PC-9 (cell line): Measurements from ENCODE around the gene KIF5B. TPM values are rescaled to one million over a fixed set of nuclear protein-coding genes. Genes with fewer than 3 reads are reported as not detected.

Experiments
- BruUV-seq: library from RNA; stranded (reverse); fragments of 400-500 nt; replicated peaks from 2 replicates; lab custom pipeline; 2021; lab: Mats Ljungman, UMichigan
- CTCF ChIA-PET: fragments of 300-600 bp; sonication (Branson Sonifier 250); formaldehyde crosslinking; loops from one replicate; lab custom pipeline; 2022; ENCODE audit warnings: antibody characterized with exemption; lab: Charles Lee
- POLR2A ChIA-PET: fragments of 300-600 bp; sonication (Branson Sonifier 250); formaldehyde crosslinking; loops from one replicate; lab custom pipeline; 2022; ENCODE audit warnings: antibody characterized with exemption; ENCODE audit not compliant: unreplicated experiment; lab: Charles Lee
- DNase-seq, 2 experiments: peaks; one replicate each; pipeline versions ENCODE4 v3.0.0 to v3.0.0-alpha.2; 2015 to 2022; ENCODE audit warnings: mixed read lengths in 1 of 2
- H2AFZ ChIP-seq: fragments of 200-600 bp; sonication (generic); 2 replicates; pipeline ENCODE4 v1.8.1; 2017; ENCODE audit warnings: antibody characterized with exemption
- H3F3A ChIP-seq: fragments of 200-600 bp; sonication (generic); 2 replicates; pipeline ENCODE4 v1.8.1; 2017; ENCODE audit warnings: antibody characterized with exemption, mild to moderate bottlenecking, low read depth; ENCODE audit not compliant: insufficient read depth
- H3K27ac ChIP-seq: fragments of 200-600 bp; sonication (generic); 2 replicates; pipeline ENCODE4 v1.6.1; 2016; ENCODE audit warnings: mixed run types
- H3K27me3 ChIP-seq: fragments of 200-600 bp; sonication (generic); 2 replicates; pipeline ENCODE4 v1.6.1; 2016; ENCODE audit warnings: low read depth, mixed run types; ENCODE audit not compliant: insufficient read depth
- H3K36me3 ChIP-seq: fragments of 200-600 bp; sonication (generic); 2 replicates; pipeline ENCODE4 v1.6.1; 2016; ENCODE audit warnings: low read depth, mixed run types
- H3K4me1 ChIP-seq: fragments of 200-600 bp; sonication (generic); replicated peaks from 2 replicates; pipeline ENCODE4 v1.6.1; 2016; ENCODE audit warnings: mixed run types; ENCODE audit not compliant: insufficient read depth
- H3K4me2 ChIP-seq: fragments of 200-600 bp; sonication (generic); 2 replicates; pipeline ENCODE4 v1.6.1; 2017; ENCODE audit warnings: mixed run types
- H3K4me3 ChIP-seq: fragments of 200-600 bp; sonication (generic); 2 replicates; pipeline ENCODE4 v1.6.1; 2016; ENCODE audit warnings: mixed run types
- H3K79me2 ChIP-seq: fragments of 200-600 bp; sonication (generic); 2 replicates; pipeline ENCODE4 v1.6.1; 2017; ENCODE audit warnings: low read depth, mixed run types
- H3K9me2 ChIP-seq: fragments of 200-600 bp; sonication (generic); 2 replicates; pipeline ENCODE4 v1.8.1; 2017; ENCODE audit warnings: mild to moderate bottlenecking; ENCODE audit not compliant: insufficient read depth
- H3K9me3 ChIP-seq: fragments of 200-600 bp; sonication (generic); 2 replicates; pipeline ENCODE4 v1.8.1; 2016; ENCODE audit warnings: low read depth; ENCODE audit not compliant: insufficient read depth
- H4K20me1 ChIP-seq: fragments of 200-600 bp; sonication (generic); 2 replicates; pipeline ENCODE4 v1.8.1; 2017; ENCODE audit not compliant: insufficient read depth
- CTCF ChIP-seq: fragments of 200-600 bp; sonication (generic); conservative IDR thresholded peaks from 2 replicates; pipeline ENCODE4 v1.6.1; 2017; ENCODE audit warnings: mixed run types, antibody characterized with exemption, mild to moderate bottlenecking, moderate library complexity
- EZH2 ChIP-seq: fragments of 200-600 bp; sonication (generic); IDR thresholded peaks from 2 replicates; pipeline ENCODE4 v1.8.0; 2017; ENCODE audit warnings: antibody characterized with exemption, low read depth
- intact Hi-C: fragments of 100-400 bp; cut with micrococcal nuclease; formaldehyde crosslinking; loops from one replicate; pipeline ENCODE4 v1.10.0; 2022; ENCODE audit not compliant: unreplicated experiment
- total RNA-seq: library from RNA; stranded (reverse); gene quantifications from 2 replicates; pipeline ENCODE4 v1.2.3, GENCODE V29; 2021

KIF5B gene
- total RNA-seq, 1 experiment from 2014 or later = 76.9 TPM

GRCh38 chr10:32095116-32095733, 39.0 kb upstream of the KIF5B start:
- H3F3A ChIP-seq = peaks cover 4% of the 10 kb centered on the region; the same call in 1 of the 2 replicates
- H3K4me2 ChIP-seq = no peak overlapping the region
- H3K27ac ChIP-seq = no peak overlapping the region
- H3K27me3 ChIP-seq = no peaks in the 10 kb centered on the region
- H4K20me1 ChIP-seq = no peaks in the 10 kb centered on the region
- ChIA-PET POLR2A (no interaction called here), CTCF (no interaction called here)
- H3K36me3 ChIP-seq = no peaks in the 10 kb centered on the region
- no peak overlapping the region for H2AFZ ChIP-seq
- no peaks in the 10 kb centered on the region for H3K9me2 ChIP-seq
- intact Hi-C loops = no loop called here
- H3K79me2 ChIP-seq = no peaks in the 10 kb centered on the region
- TF ChIP-seq EZH2 (no peak), CTCF (no peak)
- BruUV-seq = no TSS peak
- DNase-seq = peak; percentile 25 to 60
- H3K9me3 ChIP-seq = no peaks in the 10 kb centered on the region
- no peak overlapping the region for H3K4me3 ChIP-seq
- H3K4me1 ChIP-seq = peaks cover 7% of the 10 kb centered on the region

GRCh38 chr10:32093650-32094049, 37.4 kb upstream of the KIF5B start:
- H3K4me3 ChIP-seq = no peak overlapping the region
- H3K4me1 ChIP-seq = peaks cover 7% of the 10 kb centered on the region
- BruUV-seq = no TSS peak
- DNase-seq = no peak
- H3K79me2 ChIP-seq = no peaks in the 10 kb centered on the region
- H3F3A ChIP-seq = peaks cover 4% of the 10 kb centered on the region; the same call in 1 of the 2 replicates
- H3K36me3 ChIP-seq = no peaks in the 10 kb centered on the region
- H3K9me3 ChIP-seq = no peaks in the 10 kb centered on the region
- intact Hi-C loops = no loop called here
- no peak overlapping the region for H2AFZ ChIP-seq
- CTCF ChIA-PET = no interaction called here
- H3K27me3 ChIP-seq = no peaks in the 10 kb centered on the region
- no peaks in the 10 kb centered on the region for H3K9me2 ChIP-seq
- no peak overlapping the region for H3K4me2 ChIP-seq
- POLR2A ChIA-PET = no interaction called here
- TF ChIP-seq EZH2 (no peak), CTCF (no peak)
- H3K27ac ChIP-seq = no peak overlapping the region
- no peaks in the 10 kb centered on the region for H4K20me1 ChIP-seq

- H3K36me3 ChIP-seq = no peaks in the 10 kb centered on the region
- DNase-seq = no peak
- intact Hi-C loops = no loop called here
- no TSS peak for BruUV-seq
- H3F3A ChIP-seq = peaks cover 4% of the 10 kb centered on the region; the same call in 1 of the 2 replicates
- no peaks in the 10 kb centered on the region for H3K9me3 ChIP-seq
- no peak overlapping the region for H3K4me2 ChIP-seq
- no peaks in the 10 kb centered on the region for H3K27me3 ChIP-seq
- POLR2A ChIA-PET = no interaction called here
- no peaks in the 10 kb centered on the region for H3K9me2 ChIP-seq
- H2AFZ ChIP-seq = no peak overlapping the region
- H3K79me2 ChIP-seq = no peaks in the 10 kb centered on the region
- no peak for TF ChIP-seq EZH2
- no peak for TF ChIP-seq CTCF
- no peak overlapping the region for H3K27ac ChIP-seq
- H4K20me1 ChIP-seq = no peaks in the 10 kb centered on the region
- H3K4me3 ChIP-seq = no peak overlapping the region
- peaks cover 7% of the 10 kb centered on the region for H3K4me1 ChIP-seq
- CTCF ChIA-PET = no interaction called here
Measured at GRCh38 chr10:32091046-32091445, 34.8 kb upstream of the KIF5B start.
